HG03066 (cell line): ENCODE results near the gene GCA.

ENCODE experiments used
- ATAC-seq: cut with Tn5 transposase; IDR thresholded peaks from one replicate; pipeline ENCODE4 v1.9.1; 2021; ENCODE audit warnings: low read depth; ENCODE audit not compliant: unreplicated experiment

GCA gene

GRCh38 chr2:162343824-162344616 is at the start of gene GCA:
Gene GCA (plus strand): TSS chr2:162344132. CDS start chr2:162344249, 117 bp downstream.
- peak; percentile 99 for ATAC-seq

GRCh38 chr2:162295009-162295408 is 48.9 kb upstream of the GCA start:
- no peak for ATAC-seq

DNA sequence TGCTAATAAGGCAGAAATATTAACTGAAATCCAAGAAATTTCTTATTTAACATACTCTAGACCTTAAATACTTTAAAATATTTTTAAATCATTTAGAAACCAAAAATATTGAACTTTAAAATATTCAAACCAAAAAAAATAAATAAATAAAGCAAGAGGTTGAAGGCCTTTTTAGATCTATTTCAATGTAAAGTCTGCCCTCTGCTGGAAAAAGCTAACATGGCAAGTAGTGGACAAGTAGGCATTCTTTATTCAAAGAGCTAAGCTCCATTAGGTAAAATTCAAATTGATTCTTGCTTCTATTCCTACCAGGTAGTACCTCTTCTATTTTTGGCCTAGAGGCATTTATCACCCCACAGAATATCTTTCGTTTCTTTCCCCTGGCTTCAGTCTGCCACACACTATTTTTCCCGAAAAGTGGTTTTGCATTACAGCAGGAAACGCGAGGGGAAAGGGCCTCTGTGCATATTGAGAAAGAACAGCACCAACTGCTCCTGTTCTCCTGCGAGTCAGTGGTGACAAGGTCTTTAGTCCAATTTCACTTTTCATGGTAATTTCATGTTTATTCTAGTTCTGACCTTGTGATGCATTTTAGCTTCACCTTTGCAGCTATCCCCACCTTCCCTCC is 45.9 kb upstream of the GCA start:
- peak; percentile 52 for ATAC-seq

DNA sequence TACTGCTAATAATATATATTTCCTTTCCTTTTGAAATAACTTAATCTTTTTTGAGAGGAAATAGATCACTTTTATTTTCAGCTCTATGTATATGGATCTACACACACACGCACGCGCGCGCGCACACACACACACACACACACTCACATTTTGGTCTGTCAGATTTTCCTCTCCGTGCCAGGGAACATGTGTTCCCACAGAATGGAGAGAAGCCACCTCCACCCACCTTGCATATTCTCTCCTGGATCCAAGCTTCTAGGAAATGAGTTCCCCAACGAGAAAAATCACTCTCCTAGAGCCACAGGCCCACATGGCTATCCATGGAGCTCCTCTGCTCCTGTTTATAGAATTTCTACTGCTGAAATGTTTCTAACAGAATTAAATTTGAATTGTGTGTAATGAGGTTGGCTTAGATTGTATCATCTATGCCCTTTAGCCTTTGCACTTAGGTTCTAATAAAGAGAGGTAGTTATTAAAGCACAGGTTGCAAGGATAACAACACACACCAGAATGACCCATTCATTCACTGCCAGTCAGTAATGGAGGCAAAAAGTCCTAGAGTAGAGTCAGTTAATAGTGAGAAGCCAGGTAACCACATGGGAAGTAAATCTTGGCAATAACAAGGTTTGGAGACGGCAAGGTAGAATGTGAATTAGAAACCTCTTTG is 45.1 kb upstream of the GCA start:
- no peak for ATAC-seq

- ATAC-seq, result no peak
Observed at GRCh38 chr2:162300266-162300665, 43.7 kb upstream of the GCA start.

DNA sequence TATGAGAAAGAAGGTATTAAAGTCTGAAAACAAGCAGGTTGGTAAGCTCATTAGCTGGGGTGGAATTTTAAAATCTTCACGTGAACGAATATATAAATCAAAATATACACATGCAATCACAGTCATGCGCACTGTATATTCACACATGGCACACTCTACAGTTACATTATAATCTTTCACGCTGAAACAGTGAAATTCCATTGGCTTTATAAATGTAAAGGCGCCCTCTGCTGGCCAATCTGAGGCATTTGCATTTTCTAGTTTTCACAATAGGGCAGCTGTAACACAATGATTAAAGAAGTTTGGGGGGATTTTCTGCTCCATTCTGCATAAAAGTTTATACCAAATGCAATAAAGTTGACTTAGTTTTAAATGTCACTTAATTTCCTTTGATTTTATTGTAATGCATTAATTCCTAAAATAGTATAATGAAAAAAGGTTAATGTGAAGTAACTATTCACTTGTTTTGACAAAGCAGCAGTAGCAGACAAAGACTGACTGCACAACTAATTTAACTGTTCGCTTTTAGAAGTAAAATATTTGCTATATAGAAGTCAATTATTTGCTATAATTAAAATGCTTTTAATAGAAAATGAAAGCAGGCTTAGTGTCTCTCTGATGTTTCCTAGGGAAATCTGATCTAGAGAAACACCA is 42.7 kb upstream of the GCA start:
- ATAC-seq, result peak; percentile 70

DNA sequence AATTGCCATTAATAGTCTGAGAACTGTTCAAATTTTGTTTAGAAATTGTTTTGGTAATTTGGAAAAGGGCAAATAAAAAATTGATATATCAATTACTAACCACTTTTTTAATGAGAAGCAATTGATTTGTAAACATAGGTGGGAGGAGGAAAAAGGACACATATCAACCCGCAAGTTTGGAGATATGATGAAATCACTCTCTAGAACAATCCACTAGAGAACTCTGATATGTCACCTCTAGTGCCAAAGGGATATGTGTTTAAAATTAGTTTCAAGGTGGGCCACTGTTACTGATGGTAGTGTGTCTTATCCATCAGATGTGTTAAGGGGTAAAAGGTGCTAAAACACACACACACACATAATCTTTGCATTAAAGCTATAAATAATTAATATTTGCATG is 42.1 kb upstream of the GCA start:
- ATAC-seq, result no peak

GRCh38 chr2:162305901-162306300 is 38.0 kb upstream of the GCA start:
- no peak for ATAC-seq

DNA sequence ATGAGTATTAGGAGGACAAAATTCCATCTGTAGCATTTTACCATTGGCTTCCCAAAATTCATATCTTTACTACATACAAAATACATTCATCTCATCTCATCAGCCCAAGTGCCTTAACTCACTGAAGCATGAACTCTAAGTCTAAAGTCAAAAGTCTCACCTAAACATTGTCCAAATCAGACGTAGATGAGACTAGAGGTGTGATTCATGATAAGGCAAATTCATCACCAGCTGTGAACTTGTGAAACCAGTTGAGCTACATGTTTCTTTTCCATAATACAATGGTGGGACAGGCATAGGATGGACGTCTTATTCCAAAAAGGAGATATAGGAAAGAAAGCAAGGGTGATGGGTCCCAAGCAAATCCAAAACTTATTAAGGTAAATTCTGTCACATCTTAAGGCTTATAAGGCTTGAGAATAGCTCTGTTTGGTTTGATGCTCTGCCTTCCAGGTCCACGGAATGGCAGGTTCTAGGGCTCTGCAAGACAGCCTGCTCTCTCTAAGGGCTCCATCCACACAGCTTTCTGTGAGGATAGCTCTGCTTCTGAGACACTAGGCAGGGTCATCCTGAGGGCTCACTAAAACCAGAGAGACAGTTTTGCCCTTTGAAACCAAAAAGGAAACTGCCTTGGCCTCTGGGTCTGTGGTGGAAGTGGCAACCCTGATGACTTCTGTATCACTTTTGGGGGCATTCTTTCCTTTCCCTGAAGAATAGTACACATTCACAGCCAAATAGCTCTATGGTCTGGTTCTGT is 35.0 kb upstream of the GCA start:
- peak; percentile 62 for ATAC-seq

DNA sequence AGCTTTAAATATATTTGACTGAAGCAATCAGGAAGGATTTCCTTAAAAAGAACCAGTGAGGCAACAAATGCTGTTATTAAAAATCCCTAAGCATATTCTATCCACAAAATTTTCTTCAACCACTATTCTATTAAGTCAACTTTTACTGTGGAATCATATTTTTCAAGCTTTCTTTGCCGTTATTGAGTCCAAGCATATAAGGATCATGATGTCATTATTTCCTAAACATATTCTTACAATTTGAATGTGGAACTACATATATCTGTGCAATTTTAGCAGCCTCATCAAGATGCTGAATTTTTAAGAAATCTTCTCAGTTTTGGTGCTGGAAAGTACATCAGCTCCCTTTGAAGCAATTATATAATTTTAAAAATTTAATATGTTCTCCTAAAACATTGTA is 31.1 kb upstream of the GCA start:
- ATAC-seq, result no peak

DNA sequence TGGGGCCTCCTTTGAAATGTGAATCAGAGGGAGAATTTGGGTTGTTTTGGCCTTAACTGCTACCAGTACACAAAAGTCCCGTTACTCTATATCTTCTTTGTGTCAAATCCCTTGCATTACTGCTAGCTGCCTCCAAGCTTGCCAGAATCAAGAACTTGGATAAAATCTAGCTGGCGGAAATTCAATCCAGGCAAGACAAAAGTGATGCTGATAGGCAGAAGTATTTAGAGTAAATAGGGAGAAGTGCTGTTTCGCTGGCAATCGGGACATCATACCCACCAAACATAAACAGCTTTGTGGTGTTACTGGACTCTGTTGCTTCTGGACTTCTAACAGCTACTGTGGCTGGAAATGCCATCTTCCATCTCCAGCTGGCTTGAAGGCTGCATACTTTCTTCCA is 28.0 kb upstream of the GCA start:
- ATAC-seq, result no peak

- no peak for ATAC-seq
Observed at GRCh38 chr2:162316590-162316989, 27.3 kb upstream of the GCA start.

DNA sequence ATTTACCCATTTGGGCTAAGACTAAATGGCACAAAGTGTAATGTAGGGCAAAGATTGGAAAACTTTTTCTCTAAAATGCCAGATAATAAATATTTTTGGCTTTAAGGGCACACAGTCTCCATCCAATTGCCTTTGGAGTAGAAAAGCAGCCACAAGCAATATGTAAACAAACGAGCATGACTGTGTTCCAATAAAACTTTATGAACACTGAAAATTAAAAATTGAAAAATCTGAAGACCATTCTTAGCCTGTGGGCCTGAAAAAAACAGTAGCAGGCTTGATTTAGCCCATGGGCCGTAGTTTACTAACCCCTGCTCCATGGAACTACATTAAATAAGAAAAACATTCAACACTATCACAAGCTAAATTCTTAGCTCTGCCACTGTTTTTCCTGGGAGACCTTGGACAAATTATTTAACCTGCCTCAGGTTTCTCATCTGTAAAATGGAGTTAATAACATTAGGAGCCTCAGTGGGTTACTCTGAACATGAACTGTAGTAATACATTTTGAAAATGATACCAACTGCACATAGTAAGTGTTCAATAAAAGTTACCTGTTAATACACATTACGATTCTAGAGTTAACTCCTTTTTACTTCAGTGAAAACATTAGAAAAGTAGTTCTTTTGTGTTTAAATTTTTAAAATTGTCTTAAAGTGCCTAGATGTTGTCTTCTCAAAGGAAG is 26.7 kb upstream of the GCA start:
- ATAC-seq, result no peak

GRCh38 chr2:162317861-162318327 is 26.0 kb upstream of the GCA start:
- peak; percentile 10 for ATAC-seq

DNA sequence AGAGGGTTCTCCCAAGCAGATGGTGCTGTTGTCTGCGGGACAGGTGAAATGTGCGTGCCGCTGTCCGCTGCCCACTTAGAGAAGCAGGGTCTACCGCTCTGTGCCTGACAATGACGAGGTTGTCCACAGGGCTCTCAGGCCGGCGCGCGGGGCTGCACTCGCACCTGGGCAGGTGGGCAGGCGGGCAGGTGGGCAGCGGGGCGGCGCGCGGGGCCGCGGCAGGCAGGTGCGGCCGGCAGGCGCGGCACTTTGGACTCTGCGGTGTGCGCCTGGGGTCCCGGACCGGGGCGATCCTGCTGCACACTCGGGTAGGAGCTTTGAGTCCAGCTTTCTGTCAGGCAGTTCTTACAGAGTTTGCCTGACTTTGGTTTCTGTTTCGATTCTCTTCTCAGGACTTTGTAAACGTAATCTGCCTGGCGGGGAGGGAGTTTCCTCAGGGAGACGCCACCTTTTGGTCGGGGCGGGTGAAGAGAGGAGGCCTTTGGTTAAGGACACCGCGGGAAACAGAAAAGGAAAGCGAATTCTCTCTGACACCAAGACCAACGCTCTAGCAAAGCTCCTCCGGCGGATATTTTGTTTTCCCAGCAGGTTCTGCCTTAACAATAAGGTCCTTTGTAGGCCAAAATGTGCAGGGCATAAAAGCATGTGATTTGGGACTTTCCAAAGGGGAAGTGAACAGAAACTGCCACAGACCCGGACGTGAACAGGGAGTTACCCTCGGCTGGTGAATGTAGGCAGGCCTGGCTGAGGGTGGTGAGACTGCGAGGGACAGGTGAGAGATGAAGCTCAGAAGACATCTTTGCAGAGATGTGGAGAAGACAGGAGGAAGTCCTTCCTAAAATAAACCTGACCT is 25.4 kb upstream of the GCA start, which contains the start of gene IFIH1:
IFIH1 (minus strand) TSS at position 357 of the 853 bp plus-strand sequence. CDS start 377 bp downstream, outside the sequence.
- peak; percentile 75 for ATAC-seq

GRCh38 chr2:162320864-162321517 is 22.9 kb upstream of the GCA start:
- no peak for ATAC-seq

GRCh38 chr2:162324953-162325352 is 19.0 kb upstream of the GCA start:
- no peak for ATAC-seq

- ATAC-seq, result no peak
Observed at GRCh38 chr2:162327134-162327769, 16.7 kb upstream of the GCA start.
